ENCODE results near the gene UMPS.

UMPS gene

GRCh38 chr3:124760601-124761000 lies 30.3 kb downstream of the UMPS start:
- ChIA-PET POLR2A (interaction anchor here (0.6 to 1.2 kb wide), 2 partner anchors 141 to 195 kb away, joined by 3 read pairs; no protein-coding TSS in a partner anchor), CTCF (interaction anchor here (0.6 to 2.3 kb wide), 16 partner anchors 10 to 678 kb away, joined by 3 to 15 read pairs (median 5); partner anchors contain the start of gene MUC13)
- DNase-seq (ENCODE audit: extremely low spot score): no peak
- TF ChIP-seq NFRKB (IDR thresholded peaks at IDR 0.05): no peak
- no peak for TF ChIP-seq ZNF384 (IDR thresholded peaks at IDR 0.05)
- no peak for TF ChIP-seq FOXK2 (IDR thresholded peaks at IDR 0.05)
- TF ChIP-seq CTBP1 (IDR thresholded peaks at IDR 0.05; ENCODE audit: borderline replicate concordance): no peak
- TF ChIP-seq FOXM1 (IDR thresholded peaks at IDR 0.05; ENCODE audit: borderline replicate concordance): no peak

GRCh38 chr3:124761250-124761796 lies 31.1 kb downstream of the UMPS start:
- ChIA-PET CTCF (interaction anchor here (0.5 to 2.3 kb wide), 15 partner anchors 9 to 1829 kb away, joined by 3 to 15 read pairs (median 5); partner anchors contain the start of gene MUC13), POLR2A (interaction anchor here (0.6 to 1.2 kb wide), 2 partner anchors 140 to 196 kb away, joined by 3 read pairs; no protein-coding TSS in a partner anchor)
- no peak for TF ChIP-seq HDGF (IDR thresholded peaks at IDR 0.05; ENCODE audit: borderline replicate concordance)
- TF ChIP-seq FOXK2 (IDR thresholded peaks at IDR 0.05): no peak
- TF ChIP-seq ELF4 (IDR thresholded peaks at IDR 0.05): no peak
- no peak for TF ChIP-seq L3MBTL2 (conservative IDR thresholded peaks at IDR 0.05)
- TF ChIP-seq BHLHE40 (IDR thresholded peaks at IDR 0.05; ENCODE audit: borderline replicate concordance): no peak
- no peak for TF ChIP-seq SUZ12 (IDR thresholded peaks at IDR 0.05)
- TF ChIP-seq FOXA1 (IDR thresholded peaks at IDR 0.05): no peak
- TF ChIP-seq ARNT (IDR thresholded peaks at IDR 0.05): no peak
- no peak for TF ChIP-seq TARDBP (IDR thresholded peaks at IDR 0.05)
- TF ChIP-seq PKNOX1 (IDR thresholded peaks at IDR 0.05): no peak
- no peak for TF ChIP-seq LEF1 (IDR thresholded peaks at IDR 0.05; ENCODE audit: borderline replicate concordance)
- DNase-seq (ENCODE audit: extremely low spot score): peak; percentile 75

GRCh38 chr3:124761935-124762660 lies 31.8 kb downstream of the UMPS start:
- ChIA-PET CTCF (interaction anchor here (0.9 to 2.3 kb wide), 8 partner anchors 10 to 145 kb away, joined by 3 to 15 read pairs (median 5); no protein-coding TSS in a partner anchor), POLR2A (no interaction called here)
- DNase-seq (ENCODE audit: extremely low spot score): no peak
- TF ChIP-seq FOXK2 (IDR thresholded peaks at IDR 0.05): no peak
- no peak for TF ChIP-seq FOXA1 (IDR thresholded peaks at IDR 0.05)

DNA sequence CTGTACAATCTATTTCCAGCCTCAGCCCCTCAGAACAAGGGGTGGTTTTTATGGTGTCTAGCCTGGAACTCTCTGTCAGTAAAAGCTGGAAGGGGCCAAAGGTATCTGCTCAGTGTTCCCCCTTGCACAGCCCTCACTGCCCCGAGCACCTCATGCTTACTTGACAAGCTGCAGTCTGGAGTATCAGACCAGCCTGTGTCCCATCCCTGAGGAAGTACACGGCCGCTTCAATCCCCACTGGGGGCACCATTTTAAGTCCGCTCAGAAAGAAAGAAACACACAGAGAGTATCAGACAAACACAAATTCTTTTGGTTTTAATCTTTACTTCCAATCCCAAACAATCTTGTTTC lies 32.4 kb downstream of the UMPS start:
- DNase-seq (ENCODE audit: extremely low spot score): no peak
- CTCF ChIA-PET: interaction anchor here (1.3 to 2.3 kb wide), 3 partner anchors 24 to 139 kb away, joined by 4 to 15 read pairs (median 5); no protein-coding TSS in a partner anchor
- TF ChIP-seq SP1 (IDR thresholded peaks at IDR 0.05): no peak
- no peak for TF ChIP-seq CTBP1 (IDR thresholded peaks at IDR 0.05; ENCODE audit: borderline replicate concordance)
- no peak for TF ChIP-seq ZNF384 (IDR thresholded peaks at IDR 0.05)
- TF ChIP-seq BHLHE40 (IDR thresholded peaks at IDR 0.05; ENCODE audit: borderline replicate concordance): no peak
- no peak for TF ChIP-seq PKNOX1 (IDR thresholded peaks at IDR 0.05)
- no peak for TF ChIP-seq FOXK2 (IDR thresholded peaks at IDR 0.05)
- no peak for TF ChIP-seq SUZ12 (IDR thresholded peaks at IDR 0.05)
- no peak for TF ChIP-seq FOXM1 (IDR thresholded peaks at IDR 0.05; ENCODE audit: borderline replicate concordance)
- no peak for TF ChIP-seq TARDBP (IDR thresholded peaks at IDR 0.05)
- no peak for TF ChIP-seq FOXA1 (IDR thresholded peaks at IDR 0.05)
- TF ChIP-seq NFRKB (IDR thresholded peaks at IDR 0.05): no peak
- TF ChIP-seq HDGF (IDR thresholded peaks at IDR 0.05; ENCODE audit: borderline replicate concordance): no peak
- POLR2A ChIA-PET: no interaction called here

DNA sequence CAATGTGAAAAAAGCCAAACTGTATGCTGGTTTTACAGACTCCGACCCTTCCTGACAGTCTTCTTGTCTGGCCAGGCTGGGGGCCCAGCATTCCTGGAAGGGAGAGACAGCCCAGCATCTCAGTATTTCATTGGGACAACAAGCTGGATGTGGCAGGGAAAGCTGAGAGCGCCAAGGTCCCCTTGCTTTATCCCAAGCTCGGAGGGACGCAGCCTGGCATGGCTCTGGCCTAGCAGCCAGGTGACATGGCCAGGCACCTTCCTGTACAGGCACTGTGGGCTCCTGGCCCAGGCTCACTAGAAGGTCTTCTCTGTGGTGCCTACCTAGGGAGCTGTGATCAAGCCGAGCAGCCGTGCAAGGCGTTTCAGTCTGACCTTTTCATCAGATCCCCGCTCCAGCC lies 33.0 kb downstream of the UMPS start:
- ChIA-PET CTCF (interaction anchor here (0.9 to 2.3 kb wide), 3 partner anchors 52 to 138 kb away, joined by 4 to 15 read pairs (median 4); no protein-coding TSS in a partner anchor), POLR2A (no interaction called here)
- no peak for TF ChIP-seq L3MBTL2 (conservative IDR thresholded peaks at IDR 0.05)
- TF ChIP-seq BHLHE40 (IDR thresholded peaks at IDR 0.05; ENCODE audit: borderline replicate concordance): no peak
- no peak for TF ChIP-seq ZNF384 (IDR thresholded peaks at IDR 0.05)
- no peak for TF ChIP-seq NFRKB (IDR thresholded peaks at IDR 0.05)
- no peak for TF ChIP-seq HDGF (IDR thresholded peaks at IDR 0.05; ENCODE audit: borderline replicate concordance)
- no peak for TF ChIP-seq FOXK2 (IDR thresholded peaks at IDR 0.05)
- TF ChIP-seq FOXM1 (IDR thresholded peaks at IDR 0.05; ENCODE audit: borderline replicate concordance): no peak
- no peak for TF ChIP-seq ARNT (IDR thresholded peaks at IDR 0.05)
- TF ChIP-seq LEF1 (IDR thresholded peaks at IDR 0.05; ENCODE audit: borderline replicate concordance): no peak
- no peak for TF ChIP-seq PKNOX1 (IDR thresholded peaks at IDR 0.05)
- TF ChIP-seq CTBP1 (IDR thresholded peaks at IDR 0.05; ENCODE audit: borderline replicate concordance): no peak
- TF ChIP-seq ELF4 (IDR thresholded peaks at IDR 0.05): no peak
- TF ChIP-seq SP1 (IDR thresholded peaks at IDR 0.05): no peak
- no peak for DNase-seq (ENCODE audit: extremely low spot score)

- ChIA-PET POLR2A (no interaction called here), CTCF (interaction anchor here (0.6 to 0.9 kb wide), 2 partner anchors 18 to 138 kb away, joined by 3 to 4 read pairs; no protein-coding TSS in a partner anchor)
- no peak for TF ChIP-seq SP1 (IDR thresholded peaks at IDR 0.05)
- TF ChIP-seq SUZ12 (IDR thresholded peaks at IDR 0.05): no peak
- no peak for TF ChIP-seq NFRKB (IDR thresholded peaks at IDR 0.05)
- TF ChIP-seq PKNOX1 (IDR thresholded peaks at IDR 0.05): no peak
- no peak for TF ChIP-seq L3MBTL2 (conservative IDR thresholded peaks at IDR 0.05)
- no peak for TF ChIP-seq ELF4 (IDR thresholded peaks at IDR 0.05)
- no peak for TF ChIP-seq ZNF384 (IDR thresholded peaks at IDR 0.05)
- TF ChIP-seq FOXK2 (IDR thresholded peaks at IDR 0.05): no peak
- no peak for TF ChIP-seq CTBP1 (IDR thresholded peaks at IDR 0.05; ENCODE audit: borderline replicate concordance)
- no peak for TF ChIP-seq TARDBP (IDR thresholded peaks at IDR 0.05)
- no peak for TF ChIP-seq HDGF (IDR thresholded peaks at IDR 0.05; ENCODE audit: borderline replicate concordance)
- TF ChIP-seq BHLHE40 (IDR thresholded peaks at IDR 0.05; ENCODE audit: borderline replicate concordance): no peak
- TF ChIP-seq FOXA1 (IDR thresholded peaks at IDR 0.05): no peak
- no peak for DNase-seq (ENCODE audit: extremely low spot score)
Observed at GRCh38 chr3:124763644-124764358, 33.5 kb downstream of the UMPS start.

All from HEK293T (cell line).